Fibroblast of lung (primary cell): ENCODE measurements around the gene DIPK1B. TPM values are rescaled to one million over a fixed set of nuclear protein-coding genes. Genes with fewer than 3 reads are reported as not detected.

ENCODE experiments used
- DNase-seq, 2 donors: peaks; one replicate each; pipeline versions ENCODE4 v3.0.0 to v3.0.0-alpha.2; 2010; ENCODE audit warnings: low read depth in 2 of 2
- H2AFZ ChIP-seq: 2 replicates; pipeline ENCODE4 v1.5.1; 2012; ENCODE audit warnings: low read length, control low read depth, inconsistent platforms
- H3K27ac ChIP-seq: 2 replicates; pipeline ENCODE4 v1.5.1; 2011; ENCODE audit warnings: low read length, control low read depth; ENCODE audit not compliant: insufficient read depth
- H3K27me3 ChIP-seq: 2 replicates; pipeline ENCODE4 v1.5.1; 2011; ENCODE audit warnings: mild to moderate bottlenecking, low read length; ENCODE audit not compliant: control insufficient read depth, insufficient read depth
- H3K36me3 ChIP-seq: 2 replicates; pipeline ENCODE4 v1.5.1; 2011; ENCODE audit warnings: low read length; ENCODE audit not compliant: control insufficient read depth, insufficient read depth
- H3K4me1 ChIP-seq: 2 replicates; pipeline ENCODE4 v1.5.1; 2011; ENCODE audit warnings: low read length; ENCODE audit not compliant: control insufficient read depth, insufficient read depth; ENCODE audit errors: extremely low read depth
- H3K4me2 ChIP-seq: 2 replicates; pipeline ENCODE4 v1.5.1; 2011; ENCODE audit warnings: low read length, control low read depth; ENCODE audit not compliant: insufficient read depth; ENCODE audit errors: extremely low read depth
- H3K4me3 ChIP-seq, 4 experiments: fragments of 200-600 bp in 1 of 4; sonication (generic) in 1 of 4; replicated peaks in 1 of 4; 2 replicates each; pipeline ENCODE4 v1.5.1; 2011 to 2016; ENCODE audit warnings: low read length in 4 of 4, low read depth in 3 of 4, mild to moderate bottlenecking in 3 of 4, control low read depth in 2 of 4, inconsistent platforms in 1 of 4, mixed read lengths in 1 of 4; ENCODE audit not compliant: insufficient read depth in 1 of 4; ENCODE audit errors: control extremely low read depth in 1 of 4
- H3K79me2 ChIP-seq: 2 replicates; pipeline ENCODE4 v1.5.1; 2012; ENCODE audit warnings: mild to moderate bottlenecking, low read length, inconsistent platforms; ENCODE audit not compliant: control insufficient read depth, insufficient read depth
- H3K9ac ChIP-seq: 2 replicates; pipeline ENCODE4 v1.5.1; 2011; ENCODE audit warnings: mild to moderate bottlenecking, low read length, control low read depth; ENCODE audit not compliant: insufficient read depth
- H3K9me3 ChIP-seq: 2 replicates; pipeline ENCODE4 v1.5.1; 2012; ENCODE audit warnings: low read depth, low read length; ENCODE audit not compliant: control insufficient read depth, insufficient read depth
- H4K20me1 ChIP-seq: 2 replicates; pipeline ENCODE4 v1.5.1; 2011; ENCODE audit warnings: low read length; ENCODE audit not compliant: control insufficient read depth, insufficient read depth; ENCODE audit errors: extremely low read depth
- CTCF ChIP-seq, 2 donors: IDR thresholded peaks in 1 of 2; conservative IDR thresholded peaks in 1 of 2; 1 replicate in 1 of 2; 2 replicates in 1 of 2; pipeline ENCODE4 v1.5.1; 2011 to 2012; ENCODE audit warnings: low read length in 2 of 2, control low read depth in 1 of 2, inconsistent platforms in 1 of 2, low read depth in 1 of 2, mild to moderate bottlenecking in 1 of 2
- EZH2 ChIP-seq: IDR thresholded peaks from 2 replicates; pipeline ENCODE4 v1.5.1; 2012; ENCODE audit warnings: low read length, control low read depth, mild to moderate bottlenecking; ENCODE audit errors: missing control alignments
- polyA plus RNA-seq, 2 donors: library from polyadenylated mRNA; depleted of rRNA in 1 of 2; stranded (reverse) in 1 of 2; unstranded in 1 of 2; fragments of >200 nt; gene quantifications; 2 replicates each; pipeline ENCODE4 v1.2.1, GENCODE V29; 2011 to 2012; ENCODE audit warnings: missing spikeins in 1 of 2
- total RNA-seq: library from RNA; depleted of rRNA; stranded (reverse); fragments of >200 nt; gene quantifications from 2 replicates; pipeline ENCODE4 v1.2.1, GENCODE V29; 2014

Gene DIPK1B
- total and polyA plus RNA-seq, 2 donors (not counting 1 experiment from before 2014, with no cell fraction given), result 0.16 to 0.33 TPM

- H3K36me3 ChIP-seq, result no peaks in the 10 kb centered on the region
- no peaks in the 10 kb centered on the region for H4K20me1 ChIP-seq
- H3K9me3 ChIP-seq, result no peaks in the 10 kb centered on the region
- no peak overlapping the region for H3K4me3 ChIP-seq
- H3K9ac ChIP-seq, result no peak overlapping the region
- H3K27me3 ChIP-seq, result peaks cover 10% of the 10 kb centered on the region
- no peak for DNase-seq
- no peak overlapping the region for H3K4me2 ChIP-seq
- no peaks in the 10 kb centered on the region for H3K4me1 ChIP-seq
- H2AFZ ChIP-seq, result no peak overlapping the region
- no peaks in the 10 kb centered on the region for H3K79me2 ChIP-seq
- no peak for TF ChIP-seq CTCF (conservative IDR thresholded peaks at IDR 0.05 in 1 of 2, IDR thresholded peaks at IDR 0.05 in 1 of 2; ENCODE audit: low read depth in 1 of 2, low read length in 2 of 2)
- no peak for TF ChIP-seq EZH2
- no peak overlapping the region for H3K27ac ChIP-seq
These were observed 15.1 kb upstream of the DIPK1B start for GRCh38 chr9:136697146-136697820.

GRCh38 chr9:136697821-136698526 is 14.4 kb upstream of the DIPK1B start:
- H3K27ac ChIP-seq, result no peak overlapping the region
- DNase-seq, result no peak
- H3K4me1 ChIP-seq, result no peaks in the 10 kb centered on the region
- H3K79me2 ChIP-seq, result no peaks in the 10 kb centered on the region
- H3K9me3 ChIP-seq, result no peaks in the 10 kb centered on the region
- TF ChIP-seq EZH2, result no peak
- no peak for TF ChIP-seq CTCF (conservative IDR thresholded peaks at IDR 0.05 in 1 of 2, IDR thresholded peaks at IDR 0.05 in 1 of 2; ENCODE audit: low read depth in 1 of 2, low read length in 2 of 2)
- H2AFZ ChIP-seq, result no peak overlapping the region
- H3K4me3 ChIP-seq, result no peak overlapping the region
- no peak overlapping the region for H3K9ac ChIP-seq
- H4K20me1 ChIP-seq, result no peaks in the 10 kb centered on the region
- H3K4me2 ChIP-seq, result no peak overlapping the region
- peaks cover 10% of the 10 kb centered on the region for H3K27me3 ChIP-seq
- no peaks in the 10 kb centered on the region for H3K36me3 ChIP-seq

DNA sequence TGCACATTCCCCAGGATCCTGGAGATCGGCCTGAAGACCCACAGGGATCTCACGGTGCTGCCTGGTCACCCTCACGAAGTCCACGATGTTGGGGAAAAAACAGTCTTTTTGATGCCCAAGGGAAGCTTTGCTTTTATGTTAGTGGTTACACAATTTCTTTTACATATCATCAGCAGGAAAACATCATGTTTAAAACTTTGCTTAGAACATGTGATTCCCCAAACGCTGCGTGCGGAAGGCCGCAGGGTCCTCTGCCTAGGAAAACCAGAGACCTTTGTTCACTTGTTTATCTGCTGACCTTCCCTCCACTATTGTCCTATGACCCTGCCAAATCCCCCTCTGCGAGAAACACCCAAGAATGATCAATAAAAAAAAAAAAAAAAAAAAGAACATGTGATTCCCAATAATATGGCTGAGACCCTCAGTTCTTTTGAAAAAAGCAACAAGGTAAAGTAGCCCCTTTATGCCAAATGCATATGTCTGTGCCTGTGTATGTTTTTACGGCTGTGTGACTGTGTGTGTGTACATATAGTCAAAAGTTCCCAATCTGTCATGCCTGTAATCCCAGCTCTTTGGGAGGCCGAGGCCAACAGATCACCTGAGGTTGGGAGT is 13.6 kb upstream of the DIPK1B start:
- no peaks in the 10 kb centered on the region for H4K20me1 ChIP-seq
- no peaks in the 10 kb centered on the region for H3K79me2 ChIP-seq
- TF ChIP-seq EZH2 (no peak), CTCF (conservative IDR thresholded peaks at IDR 0.05 in 1 of 2, IDR thresholded peaks at IDR 0.05 in 1 of 2; ENCODE audit: low read depth in 1 of 2, low read length in 2 of 2) (no peak)
- no peaks in the 10 kb centered on the region for H3K9me3 ChIP-seq
- no peaks in the 10 kb centered on the region for H3K36me3 ChIP-seq
- no peak overlapping the region for H3K4me2 ChIP-seq
- peaks cover 10% of the 10 kb centered on the region for H3K27me3 ChIP-seq
- no peak overlapping the region for H3K9ac ChIP-seq
- no peaks in the 10 kb centered on the region for H3K4me1 ChIP-seq
- no peak overlapping the region for H3K4me3 ChIP-seq
- H2AFZ ChIP-seq, result no peak overlapping the region
- no peak for DNase-seq
- no peak overlapping the region for H3K27ac ChIP-seq
